K562 (cell line): Measurements from ENCODE around the gene REM2. TPM values are rescaled to one million over a fixed set of nuclear protein-coding genes. Genes with fewer than 3 reads are reported as not detected.
A peak's percentile ranks its signal among the peaks of the same experiment; 100 is the strongest.

Source experiments
- ARID4B ChIP-seq: sonication (generic); formaldehyde crosslinking; IDR thresholded peaks from 2 replicates; pipeline ENCODE4 v1.8.0; 2022; ENCODE audit warnings: mild to moderate bottlenecking, missing genetic modification reagents
- ATF1 ChIP-seq, 2 experiments: fragments of 450-650 bp in 1 of 2; IDR thresholded peaks; 2 replicates each; pipeline ENCODE4 v1.6.1; 2016; ENCODE audit warnings: missing compliant biosample characterization in 1 of 2, missing genetic modification characterization in 1 of 2
- E2F4 ChIP-seq: sonication (generic); formaldehyde crosslinking; IDR thresholded peaks from 2 replicates; pipeline ENCODE4 v1.8.0; 2022; ENCODE audit warnings: mild to moderate bottlenecking, low read depth, missing genetic modification reagents
- HCFC1 ChIP-seq: IDR thresholded peaks from 2 replicates; pipeline ENCODE4 v1.6.1; 2012; ENCODE audit warnings: low read depth, low read length, improper control_type of control experiment
- MTF1 ChIP-seq: fragments of 250-450 bp; sonication (Bioruptor Pico); IDR thresholded peaks from 2 replicates; pipeline ENCODE4 v1.9.0; 2021; ENCODE audit warnings: moderate library complexity, mild to moderate bottlenecking, inconsistent platforms, borderline replicate concordance
- NR4A1 ChIP-seq, 2 experiments: fragments of 250-450 bp in 1 of 2; fragments of 450-650 bp in 1 of 2; sonication (Bioruptor Pico) in 1 of 2; IDR thresholded peaks; 2 replicates each; pipeline versions ENCODE4 v1.4.0 to v1.6.1; 2016 to 2020; ENCODE audit warnings: mild to moderate bottlenecking in 2 of 2, missing compliant biosample characterization in 1 of 2, missing genetic modification characterization in 1 of 2, moderate library complexity in 1 of 2
- ZBTB11 ChIP-seq, 3 experiments: fragments of 200-800 bp in 1 of 3; fragments of 250-450 bp in 1 of 3; fragments of 450-650 bp in 1 of 3; sonication (Bioruptor Pico) in 1 of 3; sonication (Bioruptor generic) in 1 of 3; formaldehyde crosslinking in 1 of 3; IDR thresholded peaks; 2 replicates each; pipeline versions ENCODE4 v1.6.1 to v1.8.0; 2016 to 2022; ENCODE audit warnings: mild to moderate bottlenecking in 2 of 3, missing genetic modification characterization in 2 of 3, missing compliant biosample characterization in 1 of 3, moderate library complexity in 1 of 3
- ZEB2 ChIP-seq: fragments of 450-650 bp; IDR thresholded peaks from 2 replicates; pipeline ENCODE4 v1.6.1; 2016
- ZNF696 ChIP-seq: fragments of 250-450 bp; sonication (Bioruptor Pico); conservative IDR thresholded peaks from 2 replicates; pipeline ENCODE4 v1.4.0; 2020; ENCODE audit warnings: mild to moderate bottlenecking, moderate library complexity
- polyA plus RNA-seq, 8 experiments: library from polyadenylated mRNA; depleted of rRNA in 4 of 8; stranded (reverse) in 5 of 8; unstranded in 3 of 8; fragments of >200 nt; fragmentation: Nextera tagmentation in 2 of 8; fragmentation: Illumina TruSeq in 1 of 8; extraction: Ambion mirVana in 2 of 8; extraction: Trizol in 1 of 8; gene quantifications; 2 replicates each; pipeline versions ENCODE4 v1.2.1 to v1.2.3, GENCODE V29; 2011 to 2014; ENCODE audit warnings: inconsistent platforms in 1 of 8, missing spikeins in 1 of 8
- total RNA-seq, 7 experiments: library from RNA; depleted of rRNA in 6 of 7; stranded (reverse); fragments of >200 nt in 6 of 7; fragmentation: Illumina TruSeq in 2 of 7; extraction: Trizol in 2 of 7; gene quantifications; 2 replicates each; pipeline versions ENCODE4 v1.2.1 to v1.2.3, GENCODE V29; 2011 to 2021; ENCODE audit warnings: low replicate concordance in 1 of 7
- TF ChIP-seq, protein P1 (sequence below): sonication (generic); formaldehyde crosslinking; IDR thresholded peaks from 2 replicates; pipeline ENCODE4 v1.8.1; 2023; ENCODE audit warnings: mild to moderate bottlenecking, missing genetic modification reagents
- TF ChIP-seq, protein P2 (sequence below), 2 experiments: fragments of 450-650 bp in 1 of 2; sonication (generic) in 1 of 2; formaldehyde crosslinking in 1 of 2; IDR thresholded peaks in 1 of 2; conservative IDR thresholded peaks in 1 of 2; 2 replicates each; pipeline versions ENCODE4 v1.6.1 to v1.8.1; 2016 to 2023; ENCODE audit warnings: mild to moderate bottlenecking in 2 of 2, moderate library complexity in 2 of 2, inconsistent platforms in 1 of 2, missing genetic modification reagents in 1 of 2

The REM2 gene
- total and polyA plus RNA-seq, 9 of the 15 experiments (the other 6 are each of a cell fraction or from before 2014, with no cell fraction given): 0.18 to 1.0 (median 0.38) TPM

GRCh38 chr14:22852940-22853767, 29.9 kb upstream of the REM2 start (continued):
- TF ChIP-seq ARID4B: 0 out of 2 replicates have a peak, but pooled peaks have one; percentile 49
- TF ChIP-seq HCFC1: peak; percentile 12; the same call in 1 of the 2 replicates
- 0 out of 2 replicates have a peak, but pooled peaks have one; percentile 58 for TF ChIP-seq NR4A1 (CRISPR knock-in tag; IDR thresholded peaks at IDR 0.05)
- TF ChIP-seq NR4A1 (tag; IDR thresholded peaks at IDR 0.05): peak; percentile 55; the same call in 1 of the 2 replicates
- no peak for TF ChIP-seq ZBTB11 (CRISPR knock-in tag; IDR thresholded peaks at IDR 0.05)
- no peak for TF ChIP-seq E2F4 (CRISPR knock-in tag)
- no peak for TF ChIP-seq MTF1 (CRISPR knock-in tag)
- TF ChIP-seq, protein P1, sequence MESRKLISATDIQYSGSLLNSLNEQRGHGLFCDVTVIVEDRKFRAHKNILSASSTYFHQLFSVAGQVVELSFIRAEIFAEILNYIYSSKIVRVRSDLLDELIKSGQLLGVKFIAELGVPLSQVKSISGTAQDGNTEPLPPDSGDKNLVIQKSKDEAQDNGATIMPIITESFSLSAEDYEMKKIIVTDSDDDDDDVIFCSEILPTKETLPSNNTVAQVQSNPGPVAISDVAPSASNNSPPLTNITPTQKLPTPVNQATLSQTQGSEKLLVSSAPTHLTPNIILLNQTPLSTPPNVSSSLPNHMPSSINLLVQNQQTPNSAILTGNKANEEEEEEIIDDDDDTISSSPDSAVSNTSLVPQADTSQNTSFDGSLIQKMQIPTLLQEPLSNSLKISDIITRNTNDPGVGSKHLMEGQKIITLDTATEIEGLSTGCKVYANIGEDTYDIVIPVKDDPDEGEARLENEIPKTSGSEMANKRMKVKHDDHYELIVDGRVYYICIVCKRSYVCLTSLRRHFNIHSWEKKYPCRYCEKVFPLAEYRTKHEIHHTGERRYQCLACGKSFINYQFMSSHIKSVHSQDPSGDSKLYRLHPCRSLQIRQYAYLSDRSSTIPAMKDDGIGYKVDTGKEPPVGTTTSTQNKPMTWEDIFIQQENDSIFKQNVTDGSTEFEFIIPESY (CRISPR knock-in tag): peak; percentile 66
- no peak for TF ChIP-seq ZEB2
- TF ChIP-seq ZNF696: no peak
- TF ChIP-seq, protein P2, sequence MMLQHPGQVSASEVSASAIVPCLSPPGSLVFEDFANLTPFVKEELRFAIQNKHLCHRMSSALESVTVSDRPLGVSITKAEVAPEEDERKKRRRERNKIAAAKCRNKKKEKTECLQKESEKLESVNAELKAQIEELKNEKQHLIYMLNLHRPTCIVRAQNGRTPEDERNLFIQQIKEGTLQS (IDR thresholded peaks at IDR 0.05): no peak
- TF ChIP-seq, protein P2 (CRISPR knock-in tag; conservative IDR thresholded peaks at IDR 0.05): 0 out of 2 replicates have a peak, but pooled peaks have one; percentile 58
- TF ChIP-seq ATF1 (CRISPR knock-in tag; IDR thresholded peaks at IDR 0.05): no peak
- TF ChIP-seq ATF1 (tag; IDR thresholded peaks at IDR 0.05): 0 out of 2 replicates have a peak, but pooled peaks have one; percentile 35
